GM12878 (cell line): Measurements from ENCODE around the gene CAPZB. TPM values are rescaled to one million over a fixed set of nuclear protein-coding genes. Genes with fewer than 3 reads are reported as not detected.

Source experiments
- ATAC-seq: fragments of 200-7000 bp; cut with Tn5 transposase; 3 replicates; pipeline ENCODE4 v1.9.1; 2020; ENCODE audit warnings: mild to moderate bottlenecking, moderate library complexity
- BruUV-seq: library from RNA; stranded (reverse); fragments of 400-500 nt; replicated peaks from 2 replicates; lab custom pipeline; 2021; lab: Mats Ljungman, UMichigan
- CTCF ChIA-PET: fragments of 300-600 bp; sonication (Branson Sonifier 250); formaldehyde crosslinking; extraction: SDS; loops from one replicate; lab custom pipeline; 2021; ENCODE audit warnings: inconsistent platforms; lab: Yijun Ruan, JAX
- POLR2A ChIA-PET: fragments of 350-600 bp; formaldehyde crosslinking; extraction: SDS; loops from one replicate; lab custom pipeline; 2021; ENCODE audit warnings: inconsistent platforms; lab: Charles Lee
- RAD21 ChIA-PET: fragments of 300-600 bp; sonication (Branson Sonifier 250); formaldehyde crosslinking; loops from one replicate; lab custom pipeline; 2023; ENCODE audit warnings: antibody characterized with exemption; ENCODE audit not compliant: unreplicated experiment; lab: Charles Lee
- SMC1A ChIA-PET: fragments of 300-600 bp; sonication (Branson Sonifier 250); formaldehyde crosslinking; loops from one replicate; lab custom pipeline; 2023; ENCODE audit not compliant: unreplicated experiment, uncharacterized antibody; lab: Charles Lee
- DNase-seq: peaks from one replicate; pipeline ENCODE4 v3.0.0-alpha.2; 2011; ENCODE audit warnings: low read depth, low spot score
- FAIRE-seq: peaks from 3 replicates; lab custom pipeline; 2011; peaks lifted over from hg19 to GRCh38; lab: Jason Lieb, UNC
- H2AFZ ChIP-seq: 2 replicates; pipeline ENCODE4 v1.6.0; 2011; ENCODE audit warnings: low read depth, low read length, control low read depth; ENCODE audit not compliant: control insufficient read depth
- H3K27ac ChIP-seq: 2 replicates; pipeline ENCODE4 v1.5.1; 2011; ENCODE audit warnings: control low read depth; ENCODE audit not compliant: control insufficient read depth, insufficient read depth
- H3K27me3 ChIP-seq, 2 experiments: replicated peaks in 1 of 2; 2 replicates each; pipeline versions ENCODE4 v1.6.0 to v1.6.1; 2011; ENCODE audit warnings: low read length in 1 of 2; ENCODE audit not compliant: control insufficient read depth in 2 of 2, insufficient read depth in 2 of 2
- H3K36me3 ChIP-seq, 2 experiments: 2 replicates each; pipeline ENCODE4 v1.5.1; 2011; ENCODE audit warnings: low read length in 1 of 2; ENCODE audit not compliant: control insufficient read depth in 2 of 2, insufficient read depth in 2 of 2
- H3K4me1 ChIP-seq: 2 replicates; pipeline ENCODE4 v1.6.1; 2011; ENCODE audit warnings: mild to moderate bottlenecking, low read length, moderate library complexity, mixed read lengths; ENCODE audit not compliant: control insufficient read depth, insufficient read depth
- H3K4me2 ChIP-seq: 2 replicates; pipeline ENCODE4 v1.6.0; 2011; ENCODE audit warnings: control low read depth; ENCODE audit not compliant: control insufficient read depth, insufficient read depth
- H3K4me3 ChIP-seq: fragments of 200-600 bp; sonication (generic); 2 replicates; pipeline ENCODE4 v1.5.1; 2016
- H3K79me2 ChIP-seq: 2 replicates; pipeline ENCODE4 v1.6.0; 2011; ENCODE audit warnings: low read length; ENCODE audit not compliant: control insufficient read depth, insufficient read depth
- H3K9ac ChIP-seq: 2 replicates; pipeline ENCODE4 v1.8.0; 2011; ENCODE audit warnings: low read length, control low read depth, mixed read lengths; ENCODE audit not compliant: control insufficient read depth, insufficient read depth
- H3K9me3 ChIP-seq: replicated peaks from 3 replicates; pipeline ENCODE4 v1.5.1; 2011; ENCODE audit warnings: mild to moderate bottlenecking, low read length; ENCODE audit not compliant: control insufficient read depth, insufficient read depth
- H4K20me1 ChIP-seq: 2 replicates; pipeline ENCODE4 v1.6.0; 2011; ENCODE audit not compliant: control insufficient read depth, insufficient read depth
- BACH1 ChIP-seq: fragments of 450-650 bp; IDR thresholded peaks from 2 replicates; pipeline ENCODE4 v1.6.1; 2017; ENCODE audit warnings: mild to moderate bottlenecking, borderline replicate concordance
- BCL3 ChIP-seq: IDR thresholded peaks from 2 replicates; pipeline ENCODE4 v1.6.1; 2011; ENCODE audit warnings: borderline replicate concordance, low read depth, mild to moderate bottlenecking, moderate library complexity, low read length; ENCODE audit not compliant: insufficient read depth, poor library complexity, severe bottlenecking
- BRCA1 ChIP-seq: IDR thresholded peaks from 2 replicates; pipeline ENCODE4 v1.6.1; 2011; ENCODE audit warnings: low read depth, low read length, improper control_type of control experiment
- CHD1 ChIP-seq: IDR thresholded peaks from 2 replicates; pipeline ENCODE4 v1.6.1; 2012; ENCODE audit warnings: low read depth, low read length, improper control_type of control experiment
- CHD4 ChIP-seq: fragments of 200-600 bp; sonication (generic); IDR thresholded peaks from 2 replicates; pipeline ENCODE4 v1.6.1; 2016; ENCODE audit warnings: mild to moderate bottlenecking
- EP300 ChIP-seq, 2 experiments: fragments of 150-350 bp in 1 of 2; IDR thresholded peaks; 2 replicates each; pipeline ENCODE4 v1.6.1; 2011 to 2012; ENCODE audit warnings: low read depth in 2 of 2, low read length in 2 of 2, borderline replicate concordance in 1 of 2, improper control_type of control experiment in 1 of 2, inconsistent platforms in 1 of 2; ENCODE audit not compliant: control insufficient read depth in 1 of 2
- ESRRA ChIP-seq: IDR thresholded peaks from 2 replicates; pipeline ENCODE4 v1.6.1; 2012; ENCODE audit warnings: mild to moderate bottlenecking, low read length, improper control_type of control experiment
- HDAC2 ChIP-seq: fragments of 200-600 bp; sonication (generic); IDR thresholded peaks from 2 replicates; pipeline ENCODE4 v1.6.1; 2017
- KLF5 ChIP-seq: fragments of 450-650 bp; IDR thresholded peaks from 2 replicates; pipeline ENCODE4 v1.6.1; 2014; ENCODE audit warnings: mild to moderate bottlenecking; ENCODE audit not compliant: partially characterized antibody
- MTA2 ChIP-seq: fragments of 450-650 bp; IDR thresholded peaks from 2 replicates; pipeline ENCODE4 v1.6.1; 2016; ENCODE audit warnings: low read depth, mild to moderate bottlenecking, moderate library complexity
- MYB ChIP-seq: fragments of 150-350 bp; IDR thresholded peaks from 2 replicates; pipeline ENCODE4 v1.6.1; 2014; ENCODE audit warnings: mild to moderate bottlenecking, low read depth, low read length, borderline replicate concordance
- NR2F1 ChIP-seq: fragments of 450-650 bp; conservative IDR thresholded peaks from 2 replicates; pipeline ENCODE4 v1.6.1; 2017; ENCODE audit warnings: mild to moderate bottlenecking
- PML ChIP-seq: IDR thresholded peaks from 2 replicates; pipeline ENCODE4 v1.6.1; 2012; ENCODE audit warnings: low read length, inconsistent platforms
- POLR2A ChIP-seq: IDR thresholded peaks from 2 replicates; pipeline ENCODE4 v1.6.1; 2011; ENCODE audit warnings: low read depth, mild to moderate bottlenecking, low read length
- RCOR1 ChIP-seq: conservative IDR thresholded peaks from 2 replicates; pipeline ENCODE4 v1.6.1; 2012; ENCODE audit warnings: low read depth, low read length, improper control_type of control experiment
- RFX5 ChIP-seq: IDR thresholded peaks from 2 replicates; pipeline ENCODE4 v1.6.1; 2011; ENCODE audit warnings: low read depth, low read length, improper control_type of control experiment
- SRF ChIP-seq, 2 experiments: IDR thresholded peaks; 2 replicates each; pipeline ENCODE4 v1.6.1; 2011; ENCODE audit warnings: low read depth in 2 of 2, low read length in 2 of 2, mild to moderate bottlenecking in 1 of 2, moderate library complexity in 1 of 2
- STAT3 ChIP-seq: IDR thresholded peaks from 2 replicates; pipeline ENCODE4 v1.6.1; 2011; ENCODE audit warnings: low read depth, low read length, improper control_type of control experiment
- YBX1 ChIP-seq: fragments of 450-650 bp; IDR thresholded peaks from 2 replicates; pipeline ENCODE4 v1.6.1; 2016; ENCODE audit warnings: antibody characterized with exemption
- ZBED1 ChIP-seq: IDR thresholded peaks from 2 replicates; pipeline ENCODE4 v1.6.1; 2016; ENCODE audit warnings: borderline replicate concordance
- ZNF217 ChIP-seq: fragments of 450-650 bp; IDR thresholded peaks from 2 replicates; pipeline ENCODE4 v1.6.1; 2017; ENCODE audit warnings: antibody characterized with exemption, mild to moderate bottlenecking
- ZNF274 ChIP-seq: IDR thresholded peaks from one replicate; pipeline ENCODE4 v1.8.0; 2011; ENCODE audit not compliant: insufficient read length, insufficient read depth
- WGBS: methylation state at CpG from one replicate; pipeline ENCODE4 v1.1.6; 2016; ENCODE audit warnings: low lambda C conversion rate; ENCODE audit not compliant: insufficient replicate concordance, insufficient coverage; ENCODE audit errors: missing lambda C conversion rate; 5-methylcytosine and 5-hydroxymethylcytosine counted together
- in situ Hi-C: fragments of 300-500 bp; cut with MboI; formaldehyde crosslinking; loops from 9 replicates; pipeline ENCODE4 v1.14.3; 2018; ENCODE audit warnings: mixed read lengths
- intact Hi-C: fragments of 100-400 bp; cut with micrococcal nuclease; formaldehyde crosslinking; loops from one replicate; pipeline ENCODE4 v1.14.2; 2022; ENCODE audit not compliant: unreplicated experiment
- polyA plus RNA-seq, 11 experiments: library from polyadenylated mRNA; depleted of rRNA in 4 of 11; unstranded in 6 of 11; stranded (reverse) in 5 of 11; fragments of >200 nt; fragmentation: Nextera tagmentation in 4 of 11; fragmentation: Illumina TruSeq in 1 of 11; extraction: Ambion mirVana in 4 of 11; extraction: Trizol in 1 of 11; gene quantifications; 1 replicate in 1 of 11; 2 replicates in 10 of 11; pipeline versions ENCODE4 v1.2.1 to v1.2.3, GENCODE V29; 2011 to 2016; ENCODE audit warnings: inconsistent platforms in 2 of 11, missing spikeins in 2 of 11, low read depth in 1 of 11
- total RNA-seq, 4 experiments: library from RNA; depleted of rRNA in 3 of 4; stranded (reverse); fragments of >200 nt in 3 of 4; fragmentation: Illumina TruSeq in 1 of 4; extraction: Trizol in 1 of 4; gene quantifications; 2 replicates each; pipeline versions ENCODE4 v1.2.1 to v1.2.3, GENCODE V29; 2013 to 2021

The CAPZB gene
- total and polyA plus RNA-seq, 10 of the 15 experiments (the other 5 are each of a cell fraction or from before 2014, with no cell fraction given), result 104 to 454 (median 213) TPM

- TF ChIP-seq ESRRA (no peak), RFX5 (no peak), HDAC2 (no peak), SRF (IDR thresholded peaks at IDR 0.05; ENCODE audit: low read depth in 2 of 2, low read length in 2 of 2) (no peak)
These were observed 132.5 kb downstream of the CAPZB start (continued) for GRCh38 chr1:19352839-19353238.

DNA sequence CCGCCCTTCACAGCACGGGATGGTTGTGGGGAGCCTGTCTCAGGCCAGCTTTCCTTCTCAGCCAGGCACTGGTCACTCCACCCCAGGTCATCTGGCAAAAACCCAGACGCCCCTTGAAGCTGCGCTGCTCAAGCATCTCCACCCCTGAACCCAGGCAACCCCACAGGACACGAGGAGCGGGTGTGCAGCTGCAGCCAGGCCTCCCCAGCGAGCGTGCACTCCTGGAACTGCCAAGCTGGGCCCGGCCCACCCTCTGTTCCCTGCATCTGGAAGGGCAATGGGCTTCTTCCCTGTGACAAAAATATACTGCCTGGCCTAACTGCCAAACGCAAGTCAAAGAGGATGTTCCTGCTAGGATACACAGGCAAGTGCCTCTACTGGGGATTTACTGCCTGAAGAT, 133.5 kb downstream of the CAPZB start:
- ChIA-PET POLR2A (no interaction called here), RAD21 (no interaction called here), CTCF (no interaction called here), SMC1A (no interaction called here)
- Histone ChIP-seq H2AFZ (no peak overlapping the region), H3K4me2 (no peak overlapping the region), H3K4me1 (no peaks in the 10 kb centered on the region), H3K9me3 (no peaks in the 10 kb centered on the region), H4K20me1 (no peaks in the 10 kb centered on the region), H3K4me3 (no peak overlapping the region), H3K9ac (no peak overlapping the region), H3K36me3 (peaks cover 29 to 50% of the 10 kb centered on the region in 2 experiments), H3K27me3 (no peaks in the 10 kb centered on the region), H3K79me2 (no peaks in the 10 kb centered on the region), H3K27ac (no peak overlapping the region)
- in situ Hi-C loops (no loop called here), intact Hi-C loops (no loop called here)
- DNase-seq (no peak), ATAC-seq (no peak), FAIRE-seq (no peak)
- BruUV-seq, result no TSS peak
- 92% methylated on average over 10 of the region's 10 CpGs for WGBS
- no peak for TF ChIP-seq CHD4
- no peak for TF ChIP-seq ZNF274
- TF ChIP-seq RFX5, result no peak
- TF ChIP-seq BACH1, result no peak
- TF ChIP-seq STAT3, result no peak
- TF ChIP-seq MYB, result no peak
- no peak for TF ChIP-seq YBX1
- no peak for TF ChIP-seq KLF5
- no peak for TF ChIP-seq PML
- TF ChIP-seq BCL3, result no peak
- TF ChIP-seq BRCA1, result no peak
- no peak for TF ChIP-seq MTA2
- TF ChIP-seq POLR2A, result no peak
- TF ChIP-seq CHD1, result no peak
- TF ChIP-seq ZNF217, result no peak
- TF ChIP-seq ZBED1, result no peak
- TF ChIP-seq NR2F1, result no peak
- no peak for TF ChIP-seq EP300 (IDR thresholded peaks at IDR 0.05; ENCODE audit: borderline replicate concordance in 1 of 2, control insufficient read depth in 1 of 2, low read depth in 2 of 2, low read length in 2 of 2)
- no peak for TF ChIP-seq RCOR1
